Endodermal cell (in vitro differentiated cells): ENCODE results near the gene TMTC1. TPM values are rescaled to one million over a fixed set of nuclear protein-coding genes. Genes with fewer than 3 reads are reported as not detected.

Experiments used
- DNase-seq: peaks from one replicate; pipeline ENCODE4 v3.0.0-alpha.2; 2017
- H3K27ac ChIP-seq: 2 replicates; pipeline ENCODE4 v1.5.1; 2013; ENCODE audit warnings: mild to moderate bottlenecking, low read depth, low read length, moderate library complexity
- H3K27me3 ChIP-seq: 2 replicates; pipeline ENCODE4 v1.6.1; 2013; ENCODE audit warnings: mild to moderate bottlenecking, low read length, moderate library complexity; ENCODE audit not compliant: insufficient read depth, control insufficient read depth, poor library complexity, severe bottlenecking
- H3K36me3 ChIP-seq: 2 replicates; pipeline ENCODE4 v1.7.0; 2013; ENCODE audit warnings: mild to moderate bottlenecking, low read length, moderate library complexity; ENCODE audit not compliant: control insufficient read depth, insufficient read depth
- H3K4me1 ChIP-seq: one replicate; pipeline ENCODE4 v1.7.0; 2013; ENCODE audit warnings: low read length; ENCODE audit not compliant: control insufficient read depth, insufficient read depth
- H3K4me3 ChIP-seq: 2 replicates; pipeline ENCODE4 v1.5.1; 2013; ENCODE audit warnings: mild to moderate bottlenecking, low read length, moderate library complexity
- H3K9ac ChIP-seq: 2 replicates; pipeline ENCODE4 v1.6.1; 2013; ENCODE audit warnings: mild to moderate bottlenecking, low read length, moderate library complexity; ENCODE audit not compliant: poor library complexity, severe bottlenecking; ENCODE audit errors: extremely low read depth
- H3K9me3 ChIP-seq: 2 replicates; pipeline ENCODE4 v1.6.1; 2013; ENCODE audit warnings: mild to moderate bottlenecking, low read length, moderate library complexity; ENCODE audit not compliant: control insufficient read depth
- H3K27ac Mint-ChIP-seq: 2 replicates; pipeline ENCODE4 v1.8.0; 2020; ENCODE audit warnings: mixed read lengths
- H3K27me3 Mint-ChIP-seq: 2 replicates; pipeline ENCODE4 v1.8.0; 2021; ENCODE audit warnings: mild to moderate bottlenecking, mixed read lengths; ENCODE audit not compliant: insufficient read depth
- H3K36me3 Mint-ChIP-seq: 2 replicates; pipeline ENCODE4 v1.8.0; 2020; ENCODE audit warnings: low read depth, mixed read lengths
- H3K4me1 Mint-ChIP-seq: 2 replicates; pipeline ENCODE4 v1.8.0; 2020; ENCODE audit warnings: mixed read lengths
- H3K4me3 Mint-ChIP-seq: 2 replicates; pipeline ENCODE4 v1.8.0; 2020; ENCODE audit warnings: mild to moderate bottlenecking, moderate library complexity, mixed read lengths
- H3K9me3 Mint-ChIP-seq: 2 replicates; pipeline ENCODE4 v1.8.0; 2020; ENCODE audit warnings: mild to moderate bottlenecking, mixed read lengths
- WGBS, 2 experiments: methylation state at CpG; one replicate each; pipeline versions ENCODE4 v1.1.5 to v1.1.7; 2013; ENCODE audit warnings: missing lambda C conversion rate in 2 of 2, mixed read lengths in 1 of 2; ENCODE audit not compliant: insufficient coverage in 1 of 2, insufficient read length in 1 of 2; 5-methylcytosine and 5-hydroxymethylcytosine counted together
- total RNA-seq, 2 donors: library from RNA; stranded (reverse); fragmentation: NEBNext Ultra II Directional in 1 of 2; extraction: Animal tissue kit (Norgen Biotek cat#: 25700) in 1 of 2; gene quantifications; 2 replicates in 1 of 2; 3 replicates in 1 of 2; pipeline ENCODE4 v1.2.1, GENCODE V29; 2021
- TF ChIP-seq, protein P1 (sequence below): fragments of 200-600 bp; sonication (generic); conservative IDR thresholded peaks from 2 replicates; pipeline ENCODE4 v1.5.0; 2021; ENCODE audit warnings: antibody characterized with exemption, mild to moderate bottlenecking

The TMTC1 gene
- total RNA-seq, 2 donors from 2014 or later: 31.6 to 71.0 TPM

DNA sequence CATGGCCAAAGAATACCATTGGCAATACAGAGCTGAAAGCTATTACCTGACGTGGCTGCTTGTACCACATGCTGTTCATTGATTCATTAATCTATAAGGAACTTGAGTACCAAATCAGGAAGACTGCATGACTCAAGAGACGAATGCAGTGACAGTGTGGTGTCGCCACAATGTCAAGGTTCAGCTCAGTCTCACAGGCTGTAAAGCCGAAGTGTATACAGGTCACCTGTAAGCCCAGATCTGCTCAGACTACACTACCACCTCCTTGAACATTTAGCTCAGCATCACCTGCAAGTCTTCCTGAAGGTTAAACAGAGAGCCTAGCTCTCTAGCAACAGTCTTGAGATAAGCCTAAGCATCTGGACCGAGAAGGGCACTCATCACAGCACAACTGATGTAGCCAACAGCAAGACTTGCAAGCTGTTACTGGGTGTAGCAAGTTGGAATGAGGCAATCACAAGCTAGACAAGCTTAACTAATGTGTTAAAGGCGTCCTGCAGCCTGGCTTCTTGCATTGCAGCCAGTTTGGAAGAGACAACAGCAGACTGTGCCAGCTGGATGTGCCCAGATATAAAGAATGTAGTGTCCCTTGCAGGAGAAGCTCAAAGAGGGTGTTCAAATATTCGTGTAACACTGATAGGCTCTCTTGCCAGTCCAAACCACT, 21.0 kb downstream of the TMTC1 start:
- peaks cover 13% of the 10 kb centered on the region for H3K9me3 Mint-ChIP-seq
- no peak overlapping the region for H3K27ac Mint-ChIP-seq
- TF ChIP-seq, protein P1, sequence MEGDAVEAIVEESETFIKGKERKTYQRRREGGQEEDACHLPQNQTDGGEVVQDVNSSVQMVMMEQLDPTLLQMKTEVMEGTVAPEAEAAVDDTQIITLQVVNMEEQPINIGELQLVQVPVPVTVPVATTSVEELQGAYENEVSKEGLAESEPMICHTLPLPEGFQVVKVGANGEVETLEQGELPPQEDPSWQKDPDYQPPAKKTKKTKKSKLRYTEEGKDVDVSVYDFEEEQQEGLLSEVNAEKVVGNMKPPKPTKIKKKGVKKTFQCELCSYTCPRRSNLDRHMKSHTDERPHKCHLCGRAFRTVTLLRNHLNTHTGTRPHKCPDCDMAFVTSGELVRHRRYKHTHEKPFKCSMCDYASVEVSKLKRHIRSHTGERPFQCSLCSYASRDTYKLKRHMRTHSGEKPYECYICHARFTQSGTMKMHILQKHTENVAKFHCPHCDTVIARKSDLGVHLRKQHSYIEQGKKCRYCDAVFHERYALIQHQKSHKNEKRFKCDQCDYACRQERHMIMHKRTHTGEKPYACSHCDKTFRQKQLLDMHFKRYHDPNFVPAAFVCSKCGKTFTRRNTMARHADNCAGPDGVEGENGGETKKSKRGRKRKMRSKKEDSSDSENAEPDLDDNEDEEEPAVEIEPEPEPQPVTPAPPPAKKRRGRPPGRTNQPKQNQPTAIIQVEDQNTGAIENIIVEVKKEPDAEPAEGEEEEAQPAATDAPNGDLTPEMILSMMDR: no peak
- no peaks in the 10 kb centered on the region for H3K4me1 ChIP-seq
- H3K4me3 ChIP-seq: no peak overlapping the region
- H3K4me1 Mint-ChIP-seq: no peaks in the 10 kb centered on the region
- WGBS, 2 experiments: 88 to 94% methylated on average over 5 to 7 of the region's 7 CpGs
- H3K27ac ChIP-seq: no peak overlapping the region
- no peak overlapping the region for H3K9ac ChIP-seq
- H3K36me3 Mint-ChIP-seq: peaks cover 41% of the 10 kb centered on the region
- H3K36me3 ChIP-seq: peaks cover 55% of the 10 kb centered on the region
- no peaks in the 10 kb centered on the region for H3K27me3 ChIP-seq
- peaks cover 19% of the 10 kb centered on the region for H3K9me3 ChIP-seq
- DNase-seq: no peak
- no peaks in the 10 kb centered on the region for H3K27me3 Mint-ChIP-seq
- no peak overlapping the region for H3K4me3 Mint-ChIP-seq

DNA sequence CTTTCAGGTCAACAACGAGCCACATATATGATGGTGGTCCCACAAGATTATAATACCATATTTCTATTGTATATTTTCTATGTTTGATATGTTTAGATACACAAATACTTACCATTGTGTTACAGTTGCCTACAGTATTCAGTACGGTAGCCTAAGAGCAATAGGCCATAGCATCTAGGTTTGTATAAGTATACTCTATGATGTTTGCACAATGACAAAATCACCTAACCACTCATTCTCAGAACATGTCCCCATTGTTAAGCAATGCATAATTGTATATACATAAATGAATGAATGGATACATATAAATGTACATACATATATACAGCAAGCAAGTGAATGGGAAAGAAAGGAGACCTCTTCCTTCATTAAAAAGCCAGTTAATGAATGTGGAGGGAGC, 23.8 kb downstream of the TMTC1 start:
- no peak overlapping the region for H3K4me3 Mint-ChIP-seq
- Histone ChIP-seq H3K9ac (no peak overlapping the region), H3K9me3 (peaks cover 26% of the 10 kb centered on the region), H3K4me3 (no peak overlapping the region), H3K4me1 (peaks cover 6% of the 10 kb centered on the region), H3K36me3 (peaks cover 46% of the 10 kb centered on the region), H3K27me3 (no peaks in the 10 kb centered on the region), H3K27ac (no peak overlapping the region)
- no peak overlapping the region for H3K27ac Mint-ChIP-seq
- no peaks in the 10 kb centered on the region for H3K27me3 Mint-ChIP-seq
- peaks cover 22% of the 10 kb centered on the region for H3K9me3 Mint-ChIP-seq
- TF ChIP-seq, protein P1: no peak
- DNase-seq: no peak
- H3K36me3 Mint-ChIP-seq: peaks cover 42% of the 10 kb centered on the region
- WGBS, 2 experiments: no CpG with 5 or more reads among the region's 2 CpGs
- peaks cover 19% of the 10 kb centered on the region for H3K4me1 Mint-ChIP-seq

DNA sequence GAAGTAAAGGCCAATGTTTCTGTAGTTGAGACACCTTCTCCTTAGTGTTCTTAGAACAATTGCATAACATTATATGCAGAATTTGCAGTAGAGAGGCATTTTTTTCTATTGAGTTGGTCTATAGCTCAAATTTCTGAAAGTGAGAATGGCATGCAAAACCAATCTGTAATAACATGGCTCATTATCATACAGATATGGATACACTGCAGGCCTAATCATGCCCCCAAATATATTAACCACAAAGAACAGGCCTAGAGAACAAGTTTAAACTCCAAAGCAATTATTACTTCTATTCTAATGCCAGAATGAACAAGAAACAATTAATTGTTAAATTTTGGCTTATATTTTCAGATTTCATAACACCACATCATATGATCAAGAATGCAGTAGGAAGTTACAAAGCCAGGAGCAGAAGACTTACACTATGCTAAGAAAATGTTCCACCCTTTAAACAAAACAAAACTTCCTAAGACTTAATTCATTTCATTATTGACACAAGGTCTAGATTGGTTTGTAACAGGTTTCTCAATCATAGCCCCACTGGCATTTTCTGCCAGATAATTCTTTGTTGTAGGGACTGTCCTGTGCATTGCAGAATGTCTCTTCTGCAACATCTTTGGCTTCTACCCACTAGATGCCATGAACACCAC, 26.9 kb downstream of the TMTC1 start:
- peaks cover 6% of the 10 kb centered on the region for H3K4me1 ChIP-seq
- peaks cover 26% of the 10 kb centered on the region for H3K9me3 ChIP-seq
- no peak overlapping the region for H3K27ac ChIP-seq
- Mint-ChIP-seq H3K27ac (no peak overlapping the region), H3K27me3 (no peaks in the 10 kb centered on the region), H3K9me3 (peaks cover 22% of the 10 kb centered on the region), H3K4me1 (peaks cover 29% of the 10 kb centered on the region), H3K36me3 (peaks cover 65% of the 10 kb centered on the region), H3K4me3 (no peak overlapping the region)
- no peak overlapping the region for H3K4me3 ChIP-seq
- DNase-seq: no peak
- H3K27me3 ChIP-seq: no peaks in the 10 kb centered on the region
- TF ChIP-seq, protein P1: no peak
- H3K9ac ChIP-seq: no peak overlapping the region
- H3K36me3 ChIP-seq: peaks cover 57% of the 10 kb centered on the region
